Activated CD4-positive, CD25-positive, alpha-beta regulatory T cell treated with anti-CD3 and anti-CD28 coated beads, Interleukin-2, amount 50 U/mL, for 16 hours (primary cell): ENCODE data around the gene ZIC2.
"Not testable (repeated sequence)": the region's sequence is repeated elsewhere in the genome, so short reads cannot be mapped to it uniquely, and the experiment has no call there.

ENCODE experiments used
- DNase-seq: peaks from one replicate; pipeline ENCODE4 v3.0.0-alpha.2; 2020; ENCODE audit warnings: low read depth, low spot score

Gene ZIC2

DNA sequence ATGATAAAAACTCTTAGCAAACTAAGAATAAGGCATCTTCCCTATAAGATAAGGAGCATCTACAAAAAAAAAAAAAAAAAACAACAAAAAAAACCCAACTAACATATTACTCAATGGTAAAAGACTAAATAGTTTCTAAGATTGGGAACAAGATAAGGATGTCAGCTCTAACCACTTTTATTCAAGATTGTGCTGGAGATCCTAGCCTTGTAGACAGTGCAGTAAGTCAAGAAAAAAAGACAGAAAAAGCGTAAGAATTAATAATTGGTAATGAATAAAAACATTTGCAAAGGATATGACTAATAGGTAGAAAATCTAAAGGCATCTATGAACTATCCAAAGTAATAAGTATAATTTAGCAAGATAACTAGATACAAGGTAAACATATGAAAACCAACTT is 33.0 kb downstream of the ZIC2 start:
- DNase-seq = no peak

DNA sequence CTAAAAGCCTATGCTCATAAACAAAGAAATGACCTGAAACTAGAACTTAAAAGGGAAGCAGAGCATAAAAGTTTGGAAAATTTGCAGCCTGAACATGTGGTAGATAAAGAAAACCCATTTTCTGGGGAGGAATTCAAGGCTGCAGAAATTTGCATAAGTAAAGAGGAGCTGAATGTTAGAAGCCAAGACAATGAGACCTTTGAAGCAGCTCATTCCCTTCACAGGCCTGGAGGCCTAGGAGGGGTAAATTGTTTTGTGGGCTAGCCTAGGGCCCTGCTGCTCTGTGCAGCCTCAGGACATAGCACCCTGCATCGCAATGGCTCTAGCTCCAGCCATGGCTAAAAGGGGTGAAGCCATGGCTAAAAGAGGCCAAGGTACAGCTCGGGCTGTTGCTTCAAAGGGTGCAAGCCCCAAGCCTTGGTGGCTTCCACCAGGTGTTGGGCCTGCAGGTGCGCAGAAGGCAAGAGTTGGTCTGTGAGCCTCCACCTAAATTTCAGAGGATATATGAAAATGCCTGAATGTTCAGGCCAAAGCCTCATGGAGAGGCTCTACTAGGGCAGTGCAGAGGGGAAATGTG is 38.3 kb downstream of the ZIC2 start:
- DNase-seq = no peak

DNA sequence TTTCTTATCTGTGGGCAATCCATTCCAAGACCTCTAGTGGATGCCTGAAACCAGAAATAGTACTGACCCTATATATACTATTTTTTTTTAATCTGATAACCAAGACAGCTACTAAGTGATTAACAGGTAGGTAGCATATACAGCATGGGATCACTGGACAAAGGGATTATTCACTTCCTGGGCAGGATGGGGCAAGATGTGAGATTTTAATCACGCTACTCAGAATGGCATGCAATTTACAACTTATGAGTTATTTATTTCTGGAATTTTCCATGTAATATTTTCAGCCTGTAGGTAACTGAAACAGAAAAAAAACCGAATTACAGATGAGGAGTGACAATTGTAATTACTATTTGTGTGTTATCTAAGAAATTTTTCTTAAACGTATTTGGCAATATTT is 41.2 kb downstream of the ZIC2 start:
- DNase-seq = no peak

DNA sequence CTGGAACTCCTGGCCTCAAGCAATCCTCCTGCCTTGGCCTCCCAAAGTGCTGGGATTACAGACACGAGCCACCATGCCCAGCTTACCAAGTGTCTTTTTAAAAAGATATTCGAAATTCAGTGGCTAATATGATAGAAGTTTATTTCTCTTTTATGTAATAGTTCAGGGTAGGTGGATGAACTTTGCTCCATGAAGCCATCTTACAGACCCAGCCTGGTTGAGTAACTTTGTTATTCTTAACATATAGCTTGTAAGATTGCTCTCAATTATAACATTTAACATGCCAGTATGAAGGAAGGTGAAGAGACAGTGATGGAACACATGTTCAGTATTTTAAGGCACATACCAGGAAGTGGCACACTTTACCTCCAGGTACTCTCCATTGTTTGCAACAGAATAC is 42.4 kb downstream of the ZIC2 start:
- no peak for DNase-seq

DNA sequence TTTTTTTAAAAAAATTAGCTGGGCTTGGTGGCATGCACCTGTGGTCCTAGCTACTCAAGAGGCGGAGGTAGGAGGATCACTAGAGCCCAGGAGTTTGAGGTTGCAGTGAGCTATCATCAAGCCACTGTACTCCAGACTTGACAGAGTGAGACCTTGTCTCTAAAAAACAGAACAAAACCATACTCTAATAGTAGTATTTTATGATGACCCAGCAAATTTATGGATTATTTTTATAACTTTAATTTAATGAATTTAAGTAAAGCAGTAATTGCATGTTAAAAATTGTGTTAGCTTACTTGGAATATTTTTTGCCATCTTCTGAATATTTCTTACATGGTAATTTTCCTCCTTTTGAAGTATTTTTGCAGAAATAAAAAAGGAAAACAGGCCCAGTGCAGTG is 48.3 kb downstream of the ZIC2 start:
- no peak for DNase-seq

GRCh38 chr13:100032642-100033041 is 51.1 kb downstream of the ZIC2 start:
- not testable (repeated sequence) for DNase-seq

- DNase-seq = no peak
These were observed 54.4 kb downstream of the ZIC2 start for GRCh38 chr13:100035936-100036335.
